Measurements from ENCODE around the gene ATP8B4.
"Not testable (repeated sequence)": the region's sequence is repeated elsewhere in the genome, so short reads cannot be mapped to it uniquely, and the experiment has no call there.

ATP8B4 gene

DNA sequence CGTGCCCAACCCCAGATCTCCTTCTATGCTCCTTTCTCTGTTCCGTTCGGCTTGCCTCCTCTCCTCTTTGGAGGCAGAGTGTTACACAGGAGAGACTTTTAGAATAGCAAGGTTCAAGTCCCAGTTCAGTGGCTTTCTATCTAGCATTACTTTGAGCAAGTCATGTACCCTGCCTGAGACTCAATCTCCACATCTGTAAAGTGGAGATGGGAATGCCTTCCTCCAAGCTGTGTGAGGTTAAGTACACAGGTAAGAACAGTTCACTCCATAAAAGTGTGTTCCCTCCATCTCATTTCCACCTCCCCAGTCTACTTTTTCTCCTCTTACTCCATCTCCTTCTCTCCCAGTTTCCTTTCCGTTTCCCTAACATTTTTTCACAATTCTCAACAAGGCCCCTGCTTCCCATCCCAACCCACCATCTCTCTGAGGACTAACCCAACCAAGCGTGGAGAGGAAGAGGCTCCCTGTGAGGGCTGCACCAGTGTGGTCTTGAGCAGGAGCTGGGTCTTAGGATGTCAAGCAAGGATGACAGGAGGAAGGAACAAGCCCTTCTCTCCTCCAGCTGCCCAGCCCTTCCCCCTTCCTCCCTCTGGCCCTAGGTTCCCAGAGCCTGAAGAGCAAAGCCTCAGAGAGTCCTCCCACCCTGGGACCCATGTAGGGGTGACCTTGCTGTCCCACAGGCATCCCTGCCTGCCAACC, 6.4 kb downstream of the ATP8B4 start:
- H3K4me3 ChIP-seq (ENCODE audit: low read depth, low read length) = no peak overlapping the region

DNA sequence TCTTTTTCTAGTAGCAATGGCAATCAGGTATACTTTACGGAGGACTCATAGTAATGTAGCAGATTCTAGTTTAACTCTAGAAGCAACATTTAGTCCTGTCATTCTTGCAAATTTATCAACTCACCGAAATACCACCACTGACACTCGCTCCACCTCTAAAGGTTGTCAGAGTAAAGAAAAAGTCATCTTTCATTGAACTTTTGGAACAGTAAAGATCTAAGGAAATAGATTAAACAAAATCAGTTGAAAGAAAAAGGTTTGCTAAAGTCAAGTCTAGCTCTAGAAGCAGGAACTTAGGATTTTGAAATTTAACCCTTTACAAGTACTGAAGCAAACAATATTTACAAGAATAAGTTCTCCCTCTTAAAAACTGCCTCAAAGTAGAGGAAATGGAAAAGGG, 8.7 kb downstream of the ATP8B4 start:
- no peak overlapping the region for H3K4me3 ChIP-seq (ENCODE audit: low read depth, low read length)

DNA sequence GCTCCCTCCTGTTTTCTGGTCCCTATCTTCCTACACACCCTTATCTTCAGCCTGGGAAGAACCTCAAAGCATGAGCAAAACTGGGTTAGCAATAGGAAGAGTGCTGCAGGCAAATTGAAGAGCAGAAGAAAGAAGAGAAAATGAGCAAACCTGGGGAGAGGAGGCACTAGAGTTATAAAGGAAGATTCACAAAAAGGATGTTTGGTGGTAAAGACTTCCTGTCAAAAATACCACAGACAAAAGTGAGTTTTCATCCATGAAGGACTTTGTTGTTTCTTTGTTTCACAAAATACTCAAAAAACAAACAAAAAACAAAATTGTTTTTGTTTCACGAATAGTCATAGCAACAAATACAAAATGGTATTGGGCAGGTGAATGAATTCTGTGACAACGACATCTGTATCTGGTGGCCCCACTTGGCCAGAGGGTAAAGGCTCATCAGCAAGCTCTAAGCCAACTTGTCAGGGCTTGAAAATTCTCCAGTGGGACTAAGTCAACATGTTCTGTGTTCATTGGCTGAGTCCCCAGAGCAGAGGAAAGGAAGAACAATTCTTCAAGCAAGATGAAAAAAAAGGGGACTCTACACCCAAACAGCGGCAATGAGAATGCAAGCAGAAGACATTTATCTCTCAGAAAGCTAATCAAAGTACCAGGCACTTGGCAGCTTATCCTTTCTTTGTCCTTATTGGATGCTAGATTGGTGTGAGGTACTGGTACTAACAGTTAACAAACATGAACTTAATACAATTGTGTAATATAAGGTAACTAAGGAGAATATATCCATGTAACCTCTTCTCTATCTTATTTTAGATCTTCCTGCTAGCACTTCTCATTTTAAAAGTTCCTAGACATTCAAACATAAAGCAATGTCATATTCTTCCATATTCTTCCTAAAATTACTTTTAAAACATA, 9.7 kb downstream of the ATP8B4 start:
- no peak overlapping the region for H3K4me3 ChIP-seq (ENCODE audit: low read depth, low read length)

DNA sequence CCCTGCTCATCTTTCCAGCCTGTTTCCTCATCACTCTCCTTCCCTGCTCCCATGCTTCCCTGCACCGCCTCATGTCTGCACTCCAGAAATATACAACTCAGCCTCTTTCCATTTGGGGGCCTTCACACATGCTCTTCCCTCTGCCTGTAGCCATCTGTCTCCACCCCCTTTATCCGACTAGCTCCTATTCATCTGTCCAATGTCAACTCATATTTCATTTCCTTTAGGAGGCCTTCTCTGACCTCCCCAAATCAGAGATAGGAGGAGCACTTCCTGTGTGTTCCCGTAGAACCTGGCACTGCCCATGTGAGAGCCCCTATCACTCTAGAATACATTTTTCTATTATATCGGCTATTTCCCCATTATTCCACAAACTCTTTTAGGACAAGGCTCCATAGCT, 10.6 kb downstream of the ATP8B4 start:
- no peak overlapping the region for H3K4me3 ChIP-seq (ENCODE audit: low read depth, low read length)

DNA sequence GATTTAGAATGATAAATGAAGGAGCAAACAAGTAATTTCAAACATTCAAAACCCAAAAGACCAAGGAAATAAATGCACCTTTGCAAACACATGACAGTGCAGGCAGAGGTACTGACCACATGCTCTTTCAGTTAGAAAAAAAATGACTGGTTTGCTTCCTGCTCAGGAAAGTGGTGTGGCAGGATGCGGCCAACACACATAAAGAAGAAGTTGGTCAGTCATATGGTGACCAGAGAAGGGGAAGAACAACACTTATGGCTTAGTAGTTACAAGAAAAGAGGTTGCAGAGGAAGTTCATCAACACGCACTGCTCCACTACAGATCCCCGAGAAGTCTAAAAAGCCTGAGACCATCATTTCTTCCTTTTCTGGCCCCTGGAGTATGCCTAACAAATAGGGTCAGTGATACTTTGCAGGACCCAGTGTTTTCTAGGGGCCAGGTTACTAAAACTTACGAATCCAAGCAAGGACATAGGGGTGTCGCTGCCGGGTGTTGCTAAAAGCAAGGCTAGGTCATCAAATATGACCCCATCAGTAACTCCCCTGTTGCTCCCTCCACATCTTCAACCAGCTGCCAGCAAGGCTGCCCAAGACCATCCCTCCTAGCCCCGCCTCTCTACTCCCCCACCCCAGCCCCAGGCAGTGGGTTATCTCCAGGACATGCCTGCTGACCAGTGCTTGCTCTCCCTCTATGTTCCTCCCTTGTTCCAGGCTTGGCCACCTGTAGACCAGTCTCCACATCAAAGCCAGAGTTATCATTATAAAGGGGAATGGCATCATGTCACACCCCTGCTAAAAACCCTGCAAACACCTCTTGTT, 11.2 kb downstream of the ATP8B4 start:
- no peak overlapping the region for H3K4me3 ChIP-seq (ENCODE audit: low read depth, low read length)

DNA sequence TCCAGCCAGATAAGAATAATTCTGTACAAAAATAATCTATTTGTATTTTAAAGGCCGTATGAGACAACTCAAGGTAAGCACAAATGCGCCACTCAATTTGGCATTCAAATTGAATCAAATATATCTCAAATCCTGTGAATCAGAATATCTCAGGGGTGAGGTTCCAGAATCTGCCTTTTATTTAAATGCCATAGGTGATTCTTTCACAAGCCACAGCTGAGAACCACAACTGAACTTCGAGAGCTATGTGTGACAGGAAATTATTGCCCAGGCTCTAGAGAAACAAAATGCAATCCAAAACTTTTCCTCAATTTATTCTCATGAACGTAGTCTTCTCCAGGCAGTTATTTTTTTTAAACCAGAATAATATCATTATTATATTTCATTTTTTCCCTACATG, 11.9 kb downstream of the ATP8B4 start:
- no peak overlapping the region for H3K4me3 ChIP-seq (ENCODE audit: low read depth, low read length)

DNA sequence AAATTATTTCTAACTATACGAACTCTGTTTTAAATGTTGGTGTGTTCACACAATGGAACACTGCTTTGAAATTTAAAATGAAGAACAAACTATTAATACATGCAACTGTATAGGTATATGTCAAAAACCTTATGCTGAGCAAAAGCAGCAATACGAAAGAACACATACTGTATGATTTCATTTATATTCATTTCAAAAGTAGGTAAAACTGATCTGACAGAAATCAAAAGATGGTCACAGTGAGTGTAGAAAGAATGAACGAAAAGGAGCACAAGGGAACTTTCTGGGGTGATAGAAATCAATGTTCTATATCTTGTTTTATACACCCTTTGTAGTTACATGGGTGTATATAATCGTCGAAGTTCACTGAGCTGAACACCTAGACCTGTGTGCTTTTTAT, 12.6 kb downstream of the ATP8B4 start:
- no peak overlapping the region for H3K4me3 ChIP-seq (ENCODE audit: low read depth, low read length)

DNA sequence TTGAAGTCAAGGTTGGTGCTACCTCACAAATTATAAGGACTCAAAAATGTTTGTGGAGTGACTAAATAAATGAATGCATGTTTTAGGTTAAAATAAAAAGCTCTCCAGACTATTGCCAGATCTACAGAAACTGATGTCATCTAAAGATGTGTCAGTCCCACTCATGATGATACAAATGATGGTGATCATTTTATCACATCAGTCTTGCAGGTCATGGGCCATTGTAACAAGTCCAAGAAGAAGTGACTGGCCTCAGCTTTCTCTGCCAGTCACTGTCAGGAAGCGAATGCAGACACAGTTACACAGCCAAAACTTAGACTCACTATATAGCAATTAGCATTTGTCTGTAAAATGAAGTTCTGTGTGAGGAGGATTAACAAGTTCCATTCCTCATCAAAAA, 18.5 kb downstream of the ATP8B4 start:
- no peak overlapping the region for H3K4me3 ChIP-seq (ENCODE audit: low read depth, low read length)

DNA sequence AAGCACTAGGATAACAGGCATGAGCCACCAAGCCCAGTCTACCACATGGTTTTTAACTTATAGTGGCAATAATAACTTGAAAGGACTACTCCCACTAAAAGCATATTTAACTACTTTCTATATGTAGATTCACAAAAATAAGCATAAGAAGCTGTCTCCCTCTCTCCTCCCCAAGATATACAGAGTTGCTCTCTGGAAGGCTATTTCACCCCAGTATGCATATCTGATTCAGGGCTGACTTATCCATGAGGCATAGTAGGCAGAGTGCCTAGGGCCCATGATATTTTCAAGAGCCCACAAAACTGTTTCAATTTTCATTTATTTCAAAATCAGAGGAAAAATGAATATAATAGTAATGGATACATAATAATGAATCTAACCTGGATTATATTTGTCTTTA, 20.5 kb downstream of the ATP8B4 start:
- no peak overlapping the region for H3K4me3 ChIP-seq (ENCODE audit: low read depth, low read length)

DNA sequence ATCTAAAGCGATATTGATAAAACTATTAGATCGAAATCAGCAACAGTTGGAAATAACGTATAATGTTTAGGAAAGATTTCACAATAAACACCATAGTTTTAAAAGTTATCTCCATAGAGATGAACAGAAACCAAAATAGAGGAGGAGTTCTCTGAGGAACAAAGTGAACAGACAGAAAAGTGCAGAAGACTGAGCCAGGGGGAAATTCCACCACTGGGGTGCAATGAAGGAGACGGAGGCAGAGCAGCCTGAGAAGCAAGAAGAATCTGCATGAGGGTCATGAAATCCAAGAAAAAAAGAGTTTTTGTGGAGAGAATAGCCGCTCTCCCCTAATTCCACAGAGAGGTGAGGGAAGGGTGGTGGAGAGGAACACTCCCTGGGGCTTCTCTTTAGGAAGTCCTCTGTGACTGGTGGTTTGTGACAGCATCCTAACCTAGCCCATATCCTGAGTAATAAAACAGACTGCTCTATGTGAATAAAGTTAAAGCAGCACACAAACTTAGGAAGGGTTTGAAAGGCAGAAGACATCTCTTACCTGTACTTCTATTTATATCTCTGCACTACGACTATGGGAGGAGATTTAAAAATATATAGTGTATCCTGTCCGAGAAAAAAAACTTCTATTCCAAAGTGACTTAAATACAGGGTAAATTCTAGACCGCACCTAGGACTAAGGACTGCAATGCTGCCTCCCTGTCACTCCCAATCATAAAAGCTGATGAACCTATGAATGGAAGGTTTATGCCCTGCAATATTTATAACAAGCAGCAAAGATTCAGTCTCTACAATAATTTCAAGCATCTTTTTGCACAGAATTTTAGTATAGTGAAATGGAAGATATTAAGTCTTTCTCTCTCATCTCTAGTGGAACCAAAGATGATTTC, 22.9 kb downstream of the ATP8B4 start:
- H3K4me3 ChIP-seq (ENCODE audit: low read depth, low read length) = no peak overlapping the region

DNA sequence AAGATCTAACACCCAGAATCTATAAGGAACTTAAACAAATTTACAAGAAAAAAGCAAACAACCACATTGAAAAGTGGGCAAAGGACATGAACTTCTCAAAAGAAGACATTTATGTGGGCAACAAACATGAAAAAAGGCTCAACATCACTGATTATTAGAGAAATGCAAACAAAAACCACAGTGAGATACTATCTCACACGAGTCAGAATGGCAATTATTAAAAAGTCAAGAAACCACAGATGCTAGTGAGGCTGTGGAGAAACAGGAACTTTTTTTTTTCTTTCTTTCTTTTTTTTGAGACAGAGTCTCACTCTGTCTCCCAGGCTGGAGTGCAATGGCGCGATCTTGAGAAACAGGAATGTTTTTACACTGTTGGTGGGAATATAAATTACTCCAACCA, 29.6 kb downstream of the ATP8B4 start:
- not testable (repeated sequence) for H3K4me3 ChIP-seq (ENCODE audit: low read depth, low read length)

DNA sequence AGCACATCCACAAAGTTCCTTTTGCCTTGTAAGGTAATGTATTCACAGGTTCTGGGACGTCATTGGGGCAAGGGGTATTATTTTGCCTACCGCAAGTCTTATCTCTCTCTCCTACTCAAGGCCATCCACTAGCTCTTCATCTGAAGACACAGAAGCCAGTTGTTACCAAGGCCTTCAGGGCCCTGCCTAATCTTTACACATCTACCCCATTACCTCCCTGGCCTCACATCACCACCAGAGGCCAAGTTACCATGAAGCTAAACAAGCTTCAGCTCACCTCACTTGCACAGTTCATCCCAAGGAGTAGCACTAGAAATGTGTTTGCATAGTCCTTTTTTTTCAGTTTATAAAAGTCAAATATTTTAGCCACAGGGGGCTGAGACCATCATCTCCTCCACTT, 34.1 kb downstream of the ATP8B4 start:
- H3K4me3 ChIP-seq (ENCODE audit: low read depth, low read length) = no peak overlapping the region

DNA sequence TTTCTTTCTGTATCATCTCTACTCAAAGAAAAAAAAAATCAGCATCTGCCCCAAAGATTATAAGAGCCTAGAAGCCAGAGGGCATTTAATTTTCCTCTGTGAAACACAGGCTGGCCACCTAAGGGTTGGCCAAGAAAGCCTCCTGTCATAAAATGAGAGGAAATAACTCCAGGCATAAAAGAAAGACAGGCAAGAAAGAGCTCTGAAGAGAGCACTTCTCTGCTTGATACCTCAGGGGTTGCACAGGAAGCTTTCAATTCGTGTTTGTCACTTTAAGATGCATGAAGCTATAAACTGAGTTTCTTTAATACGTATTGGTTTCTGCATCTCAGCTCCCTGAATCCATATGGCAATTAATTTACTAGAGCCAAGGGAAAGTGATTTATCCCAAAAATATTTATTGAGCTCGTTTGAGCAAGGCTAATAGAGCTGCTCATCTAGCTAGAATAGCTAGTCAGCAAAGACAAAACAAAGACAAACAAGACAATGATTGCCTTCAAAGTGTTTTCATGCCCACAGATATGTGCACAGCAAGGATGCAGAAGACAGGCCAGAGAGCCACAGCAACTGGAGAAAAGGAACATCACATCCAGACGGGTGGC, 35.5 kb downstream of the ATP8B4 start:
- H3K4me3 ChIP-seq (ENCODE audit: low read depth, low read length) = no peak overlapping the region

DNA sequence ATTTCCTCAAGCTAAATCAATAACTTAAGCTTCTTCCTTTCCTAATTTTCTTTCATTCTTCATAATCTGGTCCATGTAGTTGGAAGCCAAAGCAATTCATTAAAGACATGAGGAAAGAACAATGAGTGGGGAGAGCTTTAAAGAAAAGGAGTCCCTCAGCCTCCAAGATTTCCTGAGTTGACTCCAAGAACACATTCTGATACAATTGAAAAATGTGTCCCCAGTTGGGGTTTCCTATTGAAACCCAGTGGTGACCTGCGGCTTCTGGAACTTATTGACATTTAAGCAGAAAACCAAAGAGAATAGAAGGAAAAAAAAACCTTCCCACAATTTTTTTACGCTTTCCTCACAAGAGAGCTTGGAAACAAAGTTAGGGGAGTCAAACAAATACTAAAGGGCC, 37.0 kb downstream of the ATP8B4 start:
- H3K4me3 ChIP-seq (ENCODE audit: low read depth, low read length) = no peak overlapping the region

DNA sequence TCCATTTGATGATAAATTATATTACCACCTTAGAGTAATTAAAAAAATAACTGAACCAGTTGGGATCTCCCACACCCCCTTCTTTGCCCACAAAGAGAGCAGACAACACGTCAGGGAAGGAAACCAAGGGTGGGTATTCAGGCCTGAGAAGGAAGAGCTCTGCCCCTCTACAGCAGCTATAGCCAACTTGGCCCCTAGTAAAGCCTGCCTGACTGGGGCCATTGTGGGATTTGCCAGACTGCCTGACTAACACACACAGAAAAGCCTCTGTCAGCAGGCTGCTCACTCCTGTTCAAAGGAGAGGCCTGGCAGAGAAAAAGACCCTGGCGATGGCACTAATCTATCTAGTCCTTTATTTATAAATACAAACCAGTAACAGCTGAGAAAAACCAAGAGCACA, 41.4 kb downstream of the ATP8B4 start:
- H3K4me3 ChIP-seq (ENCODE audit: low read depth, low read length) = no peak overlapping the region

DNA sequence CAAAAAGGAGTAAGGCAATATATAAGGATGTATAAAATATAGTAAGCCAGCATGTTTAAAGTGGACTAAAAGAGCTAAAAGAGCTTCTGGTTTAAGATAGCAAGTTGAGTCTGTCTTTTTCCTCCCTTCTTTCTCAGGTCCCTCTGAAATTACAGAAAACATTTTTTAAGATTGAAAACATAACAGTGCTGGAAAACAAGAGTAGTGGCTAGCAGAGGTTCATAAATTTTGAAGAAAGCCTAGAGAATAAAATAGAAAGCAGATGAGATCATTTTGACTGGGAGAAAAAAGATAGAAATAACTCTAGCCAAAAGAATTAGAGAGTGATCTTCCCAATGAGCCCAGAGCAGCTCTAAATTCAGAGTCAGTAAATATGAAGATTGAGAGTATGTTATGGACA, 41.9 kb downstream of the ATP8B4 start:
- no peak overlapping the region for H3K4me3 ChIP-seq (ENCODE audit: low read depth, low read length)

DNA sequence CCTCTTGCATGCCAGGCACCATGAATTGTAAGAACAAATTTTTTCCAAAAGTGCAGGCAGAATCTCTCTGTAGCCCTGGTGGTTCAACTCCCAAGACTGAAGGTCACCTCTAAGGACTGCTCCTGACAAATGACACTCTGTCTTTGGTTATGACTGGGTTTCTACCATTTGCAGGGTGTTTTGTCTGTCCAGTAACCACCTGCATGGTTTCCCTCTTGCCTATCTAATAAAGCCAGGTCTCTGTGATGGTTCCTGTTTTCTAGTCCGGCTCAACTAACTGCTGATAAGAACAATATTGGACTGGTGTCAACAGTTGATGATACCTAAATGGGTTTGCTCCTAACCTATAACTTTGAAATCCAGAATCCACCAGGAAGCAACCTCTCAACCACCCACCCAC, 43.7 kb downstream of the ATP8B4 start:
- no peak overlapping the region for H3K4me3 ChIP-seq (ENCODE audit: low read depth, low read length)

DNA sequence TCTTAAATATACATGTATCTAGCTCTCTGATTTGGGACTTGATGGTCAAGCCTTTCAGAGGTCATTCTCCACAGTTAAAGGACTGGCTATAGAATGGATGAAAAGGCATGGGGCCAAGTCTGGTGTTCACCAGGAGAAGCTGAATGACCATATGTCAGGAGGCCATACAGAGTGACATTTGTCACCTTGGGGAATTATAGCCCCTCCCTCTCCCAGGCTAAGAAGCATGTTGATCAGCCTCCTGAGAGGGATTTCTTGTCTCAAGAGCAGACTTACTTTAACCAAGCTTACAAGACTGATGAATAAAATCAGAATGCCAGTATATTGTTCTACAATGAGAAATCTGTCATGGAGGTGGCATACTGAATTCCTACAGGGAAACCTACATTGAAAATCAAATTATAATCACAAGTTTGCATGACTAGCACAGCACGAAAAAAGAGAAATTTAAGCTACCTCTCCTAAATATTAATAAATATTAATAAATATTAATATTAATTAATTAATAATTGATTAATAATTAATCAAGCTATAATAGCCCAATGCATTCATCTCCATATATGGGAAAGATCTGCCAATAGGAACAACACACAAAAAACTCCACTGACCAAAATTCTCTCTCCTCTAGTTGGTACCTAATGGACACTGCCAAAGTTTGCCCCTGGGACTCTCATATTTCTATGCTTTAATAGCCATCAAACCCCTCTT, 47.3 kb downstream of the ATP8B4 start:
- H3K4me3 ChIP-seq (ENCODE audit: low read depth, low read length) = no peak overlapping the region

DNA sequence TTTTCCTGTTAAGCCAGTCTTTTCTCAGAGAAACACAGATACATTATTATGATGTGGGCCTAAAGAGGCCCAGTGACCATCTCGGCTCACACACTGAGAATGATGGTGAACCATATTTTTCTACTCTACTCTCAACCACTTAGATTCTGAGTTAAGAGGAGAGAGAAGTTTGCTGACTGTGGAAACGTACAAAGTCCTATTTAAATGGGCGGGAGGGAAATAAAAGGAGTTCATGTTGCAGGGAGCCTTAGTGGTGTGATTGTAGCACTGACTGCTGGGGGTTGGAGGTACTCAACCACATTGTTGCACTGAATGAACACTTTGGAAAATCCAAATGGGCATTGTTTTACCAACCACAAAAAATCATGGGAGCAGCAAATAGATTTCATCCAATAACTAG, 51.0 kb downstream of the ATP8B4 start:
- H3K4me3 ChIP-seq (ENCODE audit: low read depth, low read length) = no peak overlapping the region

DNA sequence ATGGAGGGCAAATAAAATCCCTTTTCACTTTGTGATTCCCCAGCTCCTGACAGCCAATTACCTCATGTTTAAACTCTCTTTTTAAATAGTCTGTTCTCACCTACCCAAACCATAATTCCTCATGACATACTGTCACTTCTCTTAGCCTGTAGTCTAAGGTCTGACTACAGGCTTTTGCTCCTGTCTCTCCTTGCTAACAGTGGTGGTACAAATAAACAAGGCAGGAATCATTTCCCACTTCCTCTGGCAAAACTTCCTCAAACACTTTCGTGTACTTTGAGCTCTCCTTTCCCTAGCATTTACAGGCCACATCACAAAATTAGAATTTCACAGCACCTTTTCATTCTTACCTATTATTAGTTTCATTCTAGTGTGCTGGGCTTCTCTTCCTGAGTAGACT, 51.8 kb downstream of the ATP8B4 start:
- no peak overlapping the region for H3K4me3 ChIP-seq (ENCODE audit: low read depth, low read length)
